ENCODE data around the gene SCFD2.

DNA sequence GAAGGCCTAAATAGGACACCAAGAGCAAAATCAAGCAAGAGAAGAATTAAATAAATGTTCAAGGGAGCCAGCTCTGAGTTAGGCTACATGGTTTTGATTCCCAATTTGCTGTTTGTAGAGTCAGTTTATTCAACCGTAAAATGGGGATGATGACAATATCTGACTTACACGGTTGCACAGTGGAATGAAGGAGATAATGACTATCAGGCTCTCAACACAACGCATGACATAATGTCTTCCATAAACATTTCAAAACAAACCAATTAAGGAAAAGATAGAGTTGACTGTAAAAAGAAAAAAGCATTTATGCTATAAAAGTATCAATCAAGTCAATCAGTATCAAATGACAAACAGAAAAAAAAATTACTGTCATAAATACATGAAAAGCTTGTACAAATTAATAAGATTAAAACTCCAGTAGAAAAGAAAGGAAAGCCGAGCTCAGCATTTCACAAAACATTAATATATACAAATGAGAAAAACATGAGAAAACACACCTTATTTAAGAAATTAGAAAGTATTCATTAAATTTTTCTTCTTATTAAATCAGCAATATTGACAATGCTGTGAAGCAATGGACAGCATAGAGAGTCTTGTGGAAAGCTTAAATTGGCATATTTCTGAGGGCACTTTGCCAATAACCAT, 179.0 kb downstream of the SCFD2 start:
- TF ChIP-seq, protein P1, sequence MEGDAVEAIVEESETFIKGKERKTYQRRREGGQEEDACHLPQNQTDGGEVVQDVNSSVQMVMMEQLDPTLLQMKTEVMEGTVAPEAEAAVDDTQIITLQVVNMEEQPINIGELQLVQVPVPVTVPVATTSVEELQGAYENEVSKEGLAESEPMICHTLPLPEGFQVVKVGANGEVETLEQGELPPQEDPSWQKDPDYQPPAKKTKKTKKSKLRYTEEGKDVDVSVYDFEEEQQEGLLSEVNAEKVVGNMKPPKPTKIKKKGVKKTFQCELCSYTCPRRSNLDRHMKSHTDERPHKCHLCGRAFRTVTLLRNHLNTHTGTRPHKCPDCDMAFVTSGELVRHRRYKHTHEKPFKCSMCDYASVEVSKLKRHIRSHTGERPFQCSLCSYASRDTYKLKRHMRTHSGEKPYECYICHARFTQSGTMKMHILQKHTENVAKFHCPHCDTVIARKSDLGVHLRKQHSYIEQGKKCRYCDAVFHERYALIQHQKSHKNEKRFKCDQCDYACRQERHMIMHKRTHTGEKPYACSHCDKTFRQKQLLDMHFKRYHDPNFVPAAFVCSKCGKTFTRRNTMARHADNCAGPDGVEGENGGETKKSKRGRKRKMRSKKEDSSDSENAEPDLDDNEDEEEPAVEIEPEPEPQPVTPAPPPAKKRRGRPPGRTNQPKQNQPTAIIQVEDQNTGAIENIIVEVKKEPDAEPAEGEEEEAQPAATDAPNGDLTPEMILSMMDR (IDR thresholded peaks at IDR 0.05; ENCODE audit: insufficient read depth, low read depth, low read length) = no peak
- no peak for TF ChIP-seq EZH2 (IDR thresholded peaks at IDR 0.05; ENCODE audit: insufficient read depth, low read length)

All from astrocyte (in vitro differentiated cells and primary cell).